Mucosa of descending colon (tissue), 3 donors: Measurements from ENCODE around the gene EXOC6. TPM values are rescaled to one million over a fixed set of nuclear protein-coding genes. Genes with fewer than 3 reads are reported as not detected.

Source experiments
- ATAC-seq: fragments of 200-7000 bp; cut with Tn5 transposase; one replicate; pipeline ENCODE4 v1.9.1; 2020; ENCODE audit warnings: mild to moderate bottlenecking, moderate library complexity
- DNase-seq, 3 donors: peaks; one replicate each; pipeline ENCODE4 v3.0.0-alpha.2; 2020
- H3K36me3 ChIP-seq: fragments of 200-600 bp; one replicate; pipeline ENCODE4 v1.8.0; 2021; ENCODE audit warnings: low read depth, mild to moderate bottlenecking
- H3K4me1 ChIP-seq: fragments of 200-600 bp; one replicate; pipeline ENCODE4 v1.8.0; 2021; ENCODE audit warnings: low read depth, mild to moderate bottlenecking
- H3K4me3 ChIP-seq: fragments of 200-600 bp; one replicate; pipeline ENCODE4 v1.8.0; 2021; ENCODE audit warnings: mild to moderate bottlenecking
- H3K9me3 ChIP-seq: fragments of 200-600 bp; one replicate; pipeline ENCODE4 v1.8.0; 2021; ENCODE audit warnings: mild to moderate bottlenecking
- CTCF ChIP-seq: fragments of 200-600 bp; IDR thresholded peaks from one replicate; pipeline ENCODE4 v1.8.0; 2022; ENCODE audit warnings: antibody characterized with exemption, mild to moderate bottlenecking
- intact Hi-C, 2 donors: fragments of 100-400 bp; cut with DNase I in 1 of 2; cut with micrococcal nuclease in 1 of 2; formaldehyde crosslinking; loops; one replicate each; pipeline versions ENCODE4 v1.11.0 to v1.11.1; 2022; cut with DNase I, micrococcal nuclease
- total RNA-seq, 3 donors: library from RNA; stranded (reverse); fragmentation: NEBNext Ultra II Directional in 2 of 3; extraction: Animal tissue kit (Norgen Biotek cat#: 25700) in 2 of 3; gene quantifications; one replicate each; pipeline versions ENCODE4 v1.2.1 to v1.2.4, GENCODE V29; 2021 to 2023
- donor health status: DM: no; HTN: no; CAD: no; lungs with moderate emphysema.
- donor health status: DM: no; HTN: no; CAD: no.
- donor health status: DM: no; HTN: yes; CAD: no.

Gene EXOC6
- total RNA-seq, 3 donors from 2014 or later = 12.7 to 13.9 (median 13.1) TPM

- ATAC-seq (no peak), DNase-seq (no peak)
- no peaks in the 10 kb centered on the region for H3K36me3 ChIP-seq
- no peak for TF ChIP-seq CTCF
- no peaks in the 10 kb centered on the region for H3K9me3 ChIP-seq
- intact Hi-C loops = no loop called here
- peaks cover 8% of the 10 kb centered on the region for H3K4me1 ChIP-seq
- H3K4me3 ChIP-seq = no peak overlapping the region
These were observed 1.3 kb downstream of the EXOC6 start for GRCh38 chr10:92849576-92850090.

GRCh38 chr10:92850185-92850584, 1.9 kb downstream of the EXOC6 start:
- no peak for TF ChIP-seq CTCF
- ATAC-seq (no peak), DNase-seq (no peak)
- Histone ChIP-seq H3K4me3 (no peak overlapping the region), H3K4me1 (peaks cover 8% of the 10 kb centered on the region), H3K36me3 (no peaks in the 10 kb centered on the region), H3K9me3 (no peaks in the 10 kb centered on the region)
- intact Hi-C loops = no loop called here

GRCh38 chr10:92851003-92851402, 2.7 kb downstream of the EXOC6 start:
- Histone ChIP-seq H3K4me3 (no peak overlapping the region), H3K9me3 (no peaks in the 10 kb centered on the region), H3K4me1 (peaks cover 8% of the 10 kb centered on the region), H3K36me3 (no peaks in the 10 kb centered on the region)
- no peak for TF ChIP-seq CTCF
- intact Hi-C loops = no loop called here
- ATAC-seq (no peak), DNase-seq (no peak)

GRCh38 chr10:92855560-92855959, 7.2 kb downstream of the EXOC6 start:
- Histone ChIP-seq H3K36me3 (no peaks in the 10 kb centered on the region), H3K4me3 (no peak overlapping the region), H3K9me3 (peaks cover 20% of the 10 kb centered on the region), H3K4me1 (no peaks in the 10 kb centered on the region)
- DNase-seq (no peak), ATAC-seq (no peak)
- TF ChIP-seq CTCF = no peak
- intact Hi-C loops = no loop called here

- no peak for TF ChIP-seq CTCF
- intact Hi-C loops = no loop called here
- no peaks in the 10 kb centered on the region for H3K36me3 ChIP-seq
- no peaks in the 10 kb centered on the region for H3K4me1 ChIP-seq
- no peak overlapping the region for H3K4me3 ChIP-seq
- H3K9me3 ChIP-seq = peaks cover 20% of the 10 kb centered on the region
- ATAC-seq (no peak), DNase-seq (no peak)
These were observed 9.7 kb downstream of the EXOC6 start for GRCh38 chr10:92857904-92858514.

GRCh38 chr10:92867235-92867634, 18.9 kb downstream of the EXOC6 start:
- intact Hi-C loops = no loop called here
- no peak for TF ChIP-seq CTCF
- H3K9me3 ChIP-seq = no peaks in the 10 kb centered on the region
- H3K4me3 ChIP-seq = no peak overlapping the region
- ATAC-seq (no peak), DNase-seq (no peak)
- no peaks in the 10 kb centered on the region for H3K4me1 ChIP-seq
- no peaks in the 10 kb centered on the region for H3K36me3 ChIP-seq
